Suprapubic skin (tissue), 4 donors: ENCODE results near the gene DGCR2. TPM values are rescaled to one million over a fixed set of nuclear protein-coding genes. Genes with fewer than 3 reads are reported as not detected.

Experiments used
- DNase-seq, 2 donors: peaks; one replicate each; pipeline ENCODE4 v3.0.0-alpha.2; 2019; ENCODE audit warnings: low spot score in 2 of 2
- H3K27ac ChIP-seq: fragments of 200-600 bp; sonication (generic); one replicate; pipeline ENCODE4 v1.5.1; 2019
- H3K27me3 ChIP-seq: fragments of 200-600 bp; sonication (generic); one replicate; pipeline ENCODE4 v1.5.1; 2019
- H3K36me3 ChIP-seq: fragments of 200-600 bp; sonication (generic); one replicate; pipeline ENCODE4 v1.5.1; 2019
- H3K4me1 ChIP-seq: fragments of 200-600 bp; sonication (generic); one replicate; pipeline ENCODE4 v1.5.1; 2019
- H3K4me3 ChIP-seq: fragments of 200-600 bp; sonication (generic); one replicate; pipeline ENCODE4 v1.5.1; 2019; ENCODE audit warnings: mild to moderate bottlenecking
- H3K9me3 ChIP-seq: fragments of 200-600 bp; sonication (generic); one replicate; pipeline ENCODE4 v1.5.1; 2019
- EP300 ChIP-seq: sonication (generic); formaldehyde crosslinking; IDR thresholded peaks from one replicate; pipeline ENCODE4 v1.6.1; 2017; ENCODE audit warnings: antibody characterized with exemption
- POLR2A ChIP-seq, 2 donors: fragments of 450-650 bp; IDR thresholded peaks; one replicate each; pipeline ENCODE4 v1.6.1; 2017; ENCODE audit warnings: antibody characterized with exemption in 2 of 2, mild to moderate bottlenecking in 2 of 2, moderate library complexity in 2 of 2
- POLR2AphosphoS5 ChIP-seq, 3 donors: sonication (generic); formaldehyde crosslinking; IDR thresholded peaks; one replicate each; pipeline ENCODE4 v1.6.1; 2017; ENCODE audit warnings: antibody characterized with exemption in 3 of 3
- WGBS: methylation state at CpG from one replicate; pipeline ENCODE4 v1.1.5; 2018; 5-methylcytosine and 5-hydroxymethylcytosine counted together
- total RNA-seq, 4 donors: library from RNA; depleted of rRNA; stranded (reverse); fragments of >200 nt; gene quantifications; one replicate each; pipeline ENCODE4 v1.1.0, GENCODE V29; 2016
- TF ChIP-seq, protein P1 (sequence below), 2 donors: fragments of 200-600 bp in 1 of 2; fragments of 450-650 bp in 1 of 2; sonication (generic) in 1 of 2; IDR thresholded peaks; one replicate each; pipeline ENCODE4 v1.5.1; 2016 to 2019; ENCODE audit warnings: antibody characterized with exemption in 2 of 2, mild to moderate bottlenecking in 1 of 2, moderate library complexity in 1 of 2

The DGCR2 gene
- total RNA-seq, 4 donors from 2014 or later = 115 to 172 (median 130) TPM

DNA sequence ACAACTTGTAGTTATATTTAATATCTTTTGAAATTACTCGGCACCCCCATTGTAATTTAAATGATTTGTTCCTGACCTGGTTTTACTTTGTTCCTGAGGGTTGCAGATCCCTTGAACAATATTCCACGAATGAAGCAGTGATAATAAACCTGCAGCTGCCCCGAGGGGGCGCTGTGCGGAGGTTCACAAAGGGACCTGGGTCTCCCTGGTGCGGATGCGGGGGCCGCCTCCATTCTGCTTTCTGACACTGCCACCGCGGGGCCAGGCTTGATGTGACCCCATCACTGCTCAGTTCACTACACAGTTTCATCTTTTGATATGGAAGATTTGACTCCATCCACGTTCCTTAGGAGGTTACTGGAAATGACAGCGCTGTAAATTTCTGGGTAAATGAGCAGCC, 123.2 kb downstream of the DGCR2 start:
- Histone ChIP-seq H3K4me3 (no peak overlapping the region), H3K36me3 (no peaks in the 10 kb centered on the region), H3K27me3 (peaks cover 41% of the 10 kb centered on the region), H3K4me1 (no peaks in the 10 kb centered on the region), H3K9me3 (no peaks in the 10 kb centered on the region), H3K27ac (no peak overlapping the region)
- no peak for DNase-seq
- WGBS = 31% methylated on average over 12 of the region's 12 CpGs
- TF ChIP-seq, protein P1, sequence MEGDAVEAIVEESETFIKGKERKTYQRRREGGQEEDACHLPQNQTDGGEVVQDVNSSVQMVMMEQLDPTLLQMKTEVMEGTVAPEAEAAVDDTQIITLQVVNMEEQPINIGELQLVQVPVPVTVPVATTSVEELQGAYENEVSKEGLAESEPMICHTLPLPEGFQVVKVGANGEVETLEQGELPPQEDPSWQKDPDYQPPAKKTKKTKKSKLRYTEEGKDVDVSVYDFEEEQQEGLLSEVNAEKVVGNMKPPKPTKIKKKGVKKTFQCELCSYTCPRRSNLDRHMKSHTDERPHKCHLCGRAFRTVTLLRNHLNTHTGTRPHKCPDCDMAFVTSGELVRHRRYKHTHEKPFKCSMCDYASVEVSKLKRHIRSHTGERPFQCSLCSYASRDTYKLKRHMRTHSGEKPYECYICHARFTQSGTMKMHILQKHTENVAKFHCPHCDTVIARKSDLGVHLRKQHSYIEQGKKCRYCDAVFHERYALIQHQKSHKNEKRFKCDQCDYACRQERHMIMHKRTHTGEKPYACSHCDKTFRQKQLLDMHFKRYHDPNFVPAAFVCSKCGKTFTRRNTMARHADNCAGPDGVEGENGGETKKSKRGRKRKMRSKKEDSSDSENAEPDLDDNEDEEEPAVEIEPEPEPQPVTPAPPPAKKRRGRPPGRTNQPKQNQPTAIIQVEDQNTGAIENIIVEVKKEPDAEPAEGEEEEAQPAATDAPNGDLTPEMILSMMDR (IDR thresholded peaks at IDR 0.05) = no peak

- WGBS = 59% methylated on average over 22 of the region's 22 CpGs
- no peaks in the 10 kb centered on the region for H3K9me3 ChIP-seq
- TF ChIP-seq POLR2A (IDR thresholded peaks at IDR 0.05) (no peak), EP300 (no peak), POLR2AphosphoS5 (IDR thresholded peaks at IDR 0.05) (no peak)
- TF ChIP-seq, protein P1 (IDR thresholded peaks at IDR 0.05) = no peak
- H3K4me3 ChIP-seq = no peak overlapping the region
- DNase-seq = no peak
- peaks cover 49% of the 10 kb centered on the region for H3K27me3 ChIP-seq
- no peaks in the 10 kb centered on the region for H3K4me1 ChIP-seq
- no peak overlapping the region for H3K27ac ChIP-seq
- H3K36me3 ChIP-seq = no peaks in the 10 kb centered on the region
Observed at GRCh38 chr22:18997925-18998315, 124.3 kb downstream of the DGCR2 start.

DNA sequence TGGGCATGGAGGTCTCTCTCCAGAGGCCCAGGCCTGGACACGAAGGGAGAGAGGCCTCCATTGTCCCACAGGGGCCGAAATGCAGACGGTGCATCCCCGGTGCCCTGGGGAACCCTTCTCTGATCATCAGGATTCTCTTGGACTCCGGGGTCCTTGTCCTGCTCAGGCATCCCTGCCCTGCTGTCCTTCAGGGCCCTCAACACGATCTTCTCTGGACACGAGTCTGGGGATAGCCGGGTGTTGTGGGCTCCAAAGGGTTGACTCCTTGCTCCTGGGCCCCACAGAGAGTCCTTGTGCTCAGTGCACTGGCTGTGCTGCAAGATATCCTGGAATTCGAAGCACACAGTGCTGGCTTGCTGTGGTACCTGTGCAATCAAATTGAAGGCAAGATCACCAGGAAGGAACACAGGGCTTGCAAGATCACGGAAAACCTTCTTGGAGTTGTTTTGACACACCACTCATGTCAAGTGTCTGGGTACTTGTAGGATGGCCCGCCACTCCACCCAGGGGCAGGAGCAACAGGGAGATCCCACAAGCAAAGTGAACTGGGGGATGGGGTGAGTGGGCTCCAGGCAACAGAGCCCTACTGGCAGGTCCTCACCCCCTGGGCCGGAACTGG, 124.8 kb downstream of the DGCR2 start:
- TF ChIP-seq POLR2AphosphoS5 (IDR thresholded peaks at IDR 0.05) (no peak), POLR2A (IDR thresholded peaks at IDR 0.05) (no peak)
- DNase-seq = no peak
- Histone ChIP-seq H3K4me3 (no peak overlapping the region), H3K4me1 (no peaks in the 10 kb centered on the region), H3K27me3 (peaks cover 48% of the 10 kb centered on the region), H3K9me3 (no peaks in the 10 kb centered on the region), H3K36me3 (no peaks in the 10 kb centered on the region), H3K27ac (no peak overlapping the region)
- 85% methylated on average over 10 of the region's 12 CpGs for WGBS

GRCh38 chr22:18996376-18996900, 125.8 kb downstream of the DGCR2 start:
- Histone ChIP-seq H3K36me3 (no peaks in the 10 kb centered on the region), H3K9me3 (no peaks in the 10 kb centered on the region), H3K4me1 (no peaks in the 10 kb centered on the region), H3K4me3 (no peak overlapping the region), H3K27me3 (peaks cover 43% of the 10 kb centered on the region), H3K27ac (no peak overlapping the region)
- WGBS = 87% methylated on average over 9 of the region's 9 CpGs
- TF ChIP-seq, protein P1 (IDR thresholded peaks at IDR 0.05) = no peak
- no peak for TF ChIP-seq POLR2A (IDR thresholded peaks at IDR 0.05)
- no peak for TF ChIP-seq POLR2AphosphoS5 (IDR thresholded peaks at IDR 0.05)
- TF ChIP-seq EP300 = no peak
- DNase-seq = no peak

DNA sequence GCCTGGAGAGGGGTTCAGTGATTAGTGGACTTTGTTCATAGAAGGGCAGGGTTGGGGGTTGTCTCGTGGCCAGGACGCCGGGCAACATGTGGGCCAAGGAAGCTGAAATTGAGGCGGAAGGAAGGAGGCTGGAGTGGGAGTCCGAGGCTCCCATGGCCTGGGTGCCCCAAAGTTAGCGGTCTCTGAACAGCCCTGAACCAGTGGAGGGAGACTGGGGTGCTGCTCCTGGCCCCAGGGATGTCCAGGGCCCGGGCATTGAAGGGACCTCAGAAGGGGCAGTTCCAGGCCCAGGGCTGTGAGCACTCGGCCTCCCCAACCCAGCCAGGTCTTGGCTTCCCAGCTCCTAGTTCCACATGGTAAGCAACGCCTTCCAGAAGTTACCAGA, 126.9 kb downstream of the DGCR2 start:
- Histone ChIP-seq H3K4me3 (no peak overlapping the region), H3K4me1 (no peaks in the 10 kb centered on the region), H3K27ac (no peak overlapping the region), H3K36me3 (no peaks in the 10 kb centered on the region), H3K27me3 (peaks cover 49% of the 10 kb centered on the region), H3K9me3 (no peaks in the 10 kb centered on the region)
- DNase-seq = no peak
- TF ChIP-seq, protein P1 (IDR thresholded peaks at IDR 0.05) = no peak
- TF ChIP-seq POLR2AphosphoS5 (IDR thresholded peaks at IDR 0.05) = no peak
- no peak for TF ChIP-seq EP300
- TF ChIP-seq POLR2A (IDR thresholded peaks at IDR 0.05) = no peak
- WGBS = 93% methylated on average over 7 of the region's 9 CpGs
